WTC11 (cell line): ENCODE measurements around the gene IGSF11. TPM values are rescaled to one million over a fixed set of nuclear protein-coding genes. Genes with fewer than 3 reads are reported as not detected.
A peak's percentile ranks its signal among the peaks of the same experiment; 100 is the strongest.

Experiments
- ATAC-seq: fragments of 200-7000 bp; cut with Tn5 transposase; 2 replicates; pipeline ENCODE4 v1.10.0; 2021; ENCODE audit warnings: mild to moderate bottlenecking, moderate library complexity
- CTCF ChIA-PET: fragments of 300-600 bp; sonication (Branson Sonifier 250); formaldehyde crosslinking; loops from one replicate; lab custom pipeline; 2021; ENCODE audit warnings: antibody characterized with exemption; lab: Charles Lee
- POLR2A ChIA-PET: fragments of 350-600 bp; sonication (Branson Sonifier 250); formaldehyde crosslinking; loops from one replicate; lab custom pipeline; 2021; ENCODE audit warnings: antibody characterized with exemption; lab: Charles Lee
- DNase-seq: peaks from one replicate; pipeline ENCODE4 v3.0.0; 2021; ENCODE audit warnings: low spot score
- H3K27ac Mint-ChIP-seq: 2 replicates; pipeline ENCODE4 v1.8.0; 2021; ENCODE audit warnings: mixed read lengths
- H3K27me3 Mint-ChIP-seq: 2 replicates; pipeline ENCODE4 v1.8.0; 2021; ENCODE audit warnings: low read depth, mild to moderate bottlenecking, moderate library complexity, mixed read lengths
- H3K36me3 Mint-ChIP-seq: 2 replicates; pipeline ENCODE4 v1.8.0; 2021; ENCODE audit warnings: mixed read lengths
- H3K4me1 Mint-ChIP-seq: 2 replicates; pipeline ENCODE4 v1.8.0; 2022; ENCODE audit warnings: mixed read lengths
- H3K4me3 Mint-ChIP-seq: 2 replicates; pipeline ENCODE4 v1.8.0; 2021; ENCODE audit warnings: mild to moderate bottlenecking, moderate library complexity, mixed read lengths
- H3K9me3 Mint-ChIP-seq: 2 replicates; pipeline ENCODE4 v1.8.0; 2021; ENCODE audit warnings: mixed read lengths
- ATF3 ChIP-seq: sonication (generic); formaldehyde crosslinking; conservative IDR thresholded peaks from 2 replicates; pipeline ENCODE4 v1.8.1; 2022; ENCODE audit warnings: mild to moderate bottlenecking, missing genetic modification reagents
- ESRRA ChIP-seq: sonication (generic); formaldehyde crosslinking; IDR thresholded peaks from 2 replicates; pipeline ENCODE4 v1.8.1; 2022; ENCODE audit warnings: mild to moderate bottlenecking, missing genetic modification reagents, borderline replicate concordance
- IRF2 ChIP-seq: sonication (generic); formaldehyde crosslinking; IDR thresholded peaks from 2 replicates; pipeline ENCODE4 v1.8.0; 2022; ENCODE audit warnings: low read depth, missing genetic modification reagents, borderline replicate concordance
- MAX ChIP-seq: sonication (generic); formaldehyde crosslinking; IDR thresholded peaks from 2 replicates; pipeline ENCODE4 v1.8.0; 2022; ENCODE audit warnings: mild to moderate bottlenecking, missing genetic modification reagents
- MLX ChIP-seq: sonication (generic); formaldehyde crosslinking; IDR thresholded peaks from 2 replicates; pipeline ENCODE4 v1.8.1; 2023; ENCODE audit warnings: mild to moderate bottlenecking, missing genetic modification reagents, moderate library complexity
- RORB ChIP-seq: fragments of 250-450 bp; sonication (Bioruptor Pico); IDR thresholded peaks from 2 replicates; pipeline ENCODE4 v1.9.0; 2021; ENCODE audit warnings: mild to moderate bottlenecking
- SMAD3 ChIP-seq: sonication (generic); formaldehyde crosslinking; IDR thresholded peaks from 2 replicates; pipeline ENCODE4 v1.8.0; 2022; ENCODE audit warnings: missing genetic modification reagents, mild to moderate bottlenecking, borderline replicate concordance
- SOX15 ChIP-seq: fragments of 250-450 bp; sonication (Bioruptor Pico); IDR thresholded peaks from 2 replicates; pipeline ENCODE4 v1.9.0; 2021; ENCODE audit warnings: mild to moderate bottlenecking
- TEAD1 ChIP-seq: sonication (generic); formaldehyde crosslinking; IDR thresholded peaks from 2 replicates; pipeline ENCODE4 v1.8.0; 2022; ENCODE audit warnings: mild to moderate bottlenecking, missing genetic modification reagents
- TEAD4 ChIP-seq: sonication (generic); formaldehyde crosslinking; IDR thresholded peaks from 2 replicates; pipeline ENCODE4 v1.8.0; 2022; ENCODE audit warnings: mild to moderate bottlenecking, missing genetic modification reagents
- ZNF138 ChIP-seq: sonication (generic); formaldehyde crosslinking; conservative IDR thresholded peaks from 2 replicates; pipeline ENCODE4 v1.8.1; 2022; ENCODE audit warnings: mild to moderate bottlenecking, moderate library complexity, missing genetic modification reagents
- ZNF219 ChIP-seq: sonication (generic); formaldehyde crosslinking; IDR thresholded peaks from 2 replicates; pipeline ENCODE4 v1.8.0; 2023; ENCODE audit warnings: missing genetic modification reagents, mild to moderate bottlenecking, borderline replicate concordance
- ZNF317 ChIP-seq: sonication (generic); formaldehyde crosslinking; IDR thresholded peaks from 2 replicates; pipeline ENCODE4 v1.8.1; 2023; ENCODE audit warnings: low read depth, mild to moderate bottlenecking, moderate library complexity, missing genetic modification reagents, borderline replicate concordance
- ZNF416 ChIP-seq: fragments of 250-450 bp; sonication (Bioruptor Pico); IDR thresholded peaks from 2 replicates; pipeline ENCODE4 v1.9.0; 2021; ENCODE audit warnings: mild to moderate bottlenecking, inconsistent platforms
- ZNF425 ChIP-seq: fragments of 250-450 bp; sonication (Bioruptor Pico); conservative IDR thresholded peaks from 2 replicates; pipeline ENCODE4 v1.9.0; 2021; ENCODE audit warnings: mild to moderate bottlenecking
- ZNF512 ChIP-seq: sonication (generic); formaldehyde crosslinking; IDR thresholded peaks from 2 replicates; pipeline ENCODE4 v1.8.1; 2022; ENCODE audit warnings: missing genetic modification reagents, borderline replicate concordance
- total RNA-seq: library from RNA; stranded (reverse); gene quantifications from 3 replicates; pipeline ENCODE4 v1.2.3, GENCODE V29; 2021
- TF ChIP-seq, protein P1 (sequence below): sonication (generic); formaldehyde crosslinking; IDR thresholded peaks from 2 replicates; pipeline ENCODE4 v1.8.1; 2023; ENCODE audit warnings: mild to moderate bottlenecking, missing genetic modification reagents, borderline replicate concordance

IGSF11 gene
- total RNA-seq, 1 experiment from 2014 or later, result 1.6 TPM

GRCh38 chr3:119063471-119063870 is 28.8 kb upstream of the IGSF11 start (continued):
- TF ChIP-seq MLX (CRISPR knock-in tag), result no peak

DNA sequence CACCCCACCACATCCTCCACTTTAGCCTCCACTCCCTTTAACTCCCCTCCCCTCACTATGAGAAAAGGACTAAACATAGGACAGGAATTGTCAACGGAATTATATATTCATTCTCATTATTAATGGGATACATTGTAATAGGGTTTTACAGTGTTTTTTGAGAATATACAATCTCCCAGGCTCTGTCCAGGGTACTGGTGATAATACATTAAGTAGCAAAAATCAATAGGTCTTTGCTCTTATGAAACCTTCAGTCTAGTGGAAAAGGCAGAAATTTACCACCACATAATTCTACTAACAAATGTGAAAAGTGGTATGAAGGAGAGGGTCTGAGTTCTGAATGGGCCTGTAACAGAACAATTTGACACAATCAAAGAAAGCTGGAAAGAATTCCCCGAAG is 28.2 kb upstream of the IGSF11 start:
- H3K9me3 Mint-ChIP-seq, result no peaks in the 10 kb centered on the region
- ChIA-PET POLR2A (no interaction called here), CTCF (no interaction called here)
- DNase-seq (no peak), ATAC-seq (no peak)
- TF ChIP-seq RORB, result no peak
- no peak for TF ChIP-seq MAX (CRISPR knock-in tag)
- TF ChIP-seq IRF2, result no peak
- TF ChIP-seq ZNF425 (CRISPR knock-in tag), result no peak
- no peak for TF ChIP-seq ATF3 (CRISPR knock-in tag)
- TF ChIP-seq, protein P1, sequence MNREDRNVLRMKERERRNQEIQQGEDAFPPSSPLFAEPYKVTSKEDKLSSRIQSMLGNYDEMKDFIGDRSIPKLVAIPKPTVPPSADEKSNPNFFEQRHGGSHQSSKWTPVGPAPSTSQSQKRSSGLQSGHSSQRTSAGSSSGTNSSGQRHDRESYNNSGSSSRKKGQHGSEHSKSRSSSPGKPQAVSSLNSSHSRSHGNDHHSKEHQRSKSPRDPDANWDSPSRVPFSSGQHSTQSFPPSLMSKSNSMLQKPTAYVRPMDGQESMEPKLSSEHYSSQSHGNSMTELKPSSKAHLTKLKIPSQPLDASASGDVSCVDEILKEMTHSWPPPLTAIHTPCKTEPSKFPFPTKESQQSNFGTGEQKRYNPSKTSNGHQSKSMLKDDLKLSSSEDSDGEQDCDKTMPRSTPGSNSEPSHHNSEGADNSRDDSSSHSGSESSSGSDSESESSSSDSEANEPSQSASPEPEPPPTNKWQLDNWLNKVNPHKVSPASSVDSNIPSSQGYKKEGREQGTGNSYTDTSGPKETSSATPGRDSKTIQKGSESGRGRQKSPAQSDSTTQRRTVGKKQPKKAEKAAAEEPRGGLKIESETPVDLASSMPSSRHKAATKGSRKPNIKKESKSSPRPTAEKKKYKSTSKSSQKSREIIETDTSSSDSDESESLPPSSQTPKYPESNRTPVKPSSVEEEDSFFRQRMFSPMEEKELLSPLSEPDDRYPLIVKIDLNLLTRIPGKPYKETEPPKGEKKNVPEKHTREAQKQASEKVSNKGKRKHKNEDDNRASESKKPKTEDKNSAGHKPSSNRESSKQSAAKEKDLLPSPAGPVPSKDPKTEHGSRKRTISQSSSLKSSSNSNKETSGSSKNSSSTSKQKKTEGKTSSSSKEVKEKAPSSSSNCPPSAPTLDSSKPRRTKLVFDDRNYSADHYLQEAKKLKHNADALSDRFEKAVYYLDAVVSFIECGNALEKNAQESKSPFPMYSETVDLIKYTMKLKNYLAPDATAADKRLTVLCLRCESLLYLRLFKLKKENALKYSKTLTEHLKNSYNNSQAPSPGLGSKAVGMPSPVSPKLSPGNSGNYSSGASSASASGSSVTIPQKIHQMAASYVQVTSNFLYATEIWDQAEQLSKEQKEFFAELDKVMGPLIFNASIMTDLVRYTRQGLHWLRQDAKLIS (CRISPR knock-in tag), result no peak
- no peak for TF ChIP-seq MLX (CRISPR knock-in tag)
- TF ChIP-seq ZNF512 (CRISPR knock-in tag), result no peak
- TF ChIP-seq ZNF138 (CRISPR knock-in tag), result no peak
- no peak overlapping the region for H3K27ac Mint-ChIP-seq
- no peak overlapping the region for H3K4me3 Mint-ChIP-seq
- no peaks in the 10 kb centered on the region; the same call in 1 of the 2 replicates for H3K27me3 Mint-ChIP-seq
- no peaks in the 10 kb centered on the region for H3K36me3 Mint-ChIP-seq
- H3K4me1 Mint-ChIP-seq, result no peaks in the 10 kb centered on the region

DNA sequence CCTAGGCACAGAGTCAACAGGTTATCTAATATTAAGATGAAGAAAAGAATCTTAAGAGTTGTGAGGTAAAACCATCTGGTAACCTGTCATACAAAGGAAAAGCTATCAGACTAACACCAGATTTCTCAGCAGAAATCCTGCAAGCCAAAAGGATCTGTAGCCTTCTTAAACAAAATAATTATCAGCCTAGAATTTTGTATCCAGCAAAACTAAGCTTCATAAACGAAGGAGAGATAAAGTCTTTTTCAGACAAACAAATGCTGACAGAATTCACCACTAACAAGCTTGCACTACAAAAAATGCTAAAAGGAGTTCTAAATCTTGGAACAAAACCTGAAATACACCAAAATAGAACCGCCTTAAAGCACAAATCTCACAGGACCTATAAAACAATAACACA is 9.9 kb upstream of the IGSF11 start:
- ATAC-seq, result no peak
- peaks cover 35% of the 10 kb centered on the region for H3K9me3 Mint-ChIP-seq
- TF ChIP-seq ZNF416 (no peak), TEAD1 (CRISPR knock-in tag) (no peak), SMAD3 (no peak), ZNF317 (CRISPR knock-in tag) (no peak), TEAD4 (CRISPR knock-in tag) (no peak), SOX15 (CRISPR knock-in tag) (no peak), ZNF219 (CRISPR knock-in tag) (no peak), ESRRA (no peak), ZNF512 (CRISPR knock-in tag) (no peak)
- TF ChIP-seq, all 79 proteins: peak for 0
- Mint-ChIP-seq H3K4me3 (peak overlapping the region; percentile 73), H3K27ac (no peak overlapping the region), H3K27me3 (peaks cover 5% of the 10 kb centered on the region), H3K36me3 (peaks cover 26% of the 10 kb centered on the region), H3K4me1 (peaks cover 11% of the 10 kb centered on the region)
- no peak for DNase-seq
- ChIA-PET CTCF (interaction anchor here (1.5 to 2.2 kb wide), 2 partner anchors 10 to 160 kb away, joined by 5 to 8 read pairs; partner anchors contain the start of gene IGSF11), POLR2A (interaction anchor here (1.1 kb wide), 1 partner anchor 9 kb away, joined by 3 read pairs; no protein-coding TSS in a partner anchor)
